Spleen (tissue), 11 donors: Measurements from ENCODE around the gene DEDD. TPM values are rescaled to one million over a fixed set of nuclear protein-coding genes. Genes with fewer than 3 reads are reported as not detected.

Source experiments
- DNase-seq: peaks from one replicate; pipeline ENCODE4 v3.0.0-alpha.2; 2020
- H3K27ac ChIP-seq, 8 donors: fragments of 200-600 bp; sonication (generic) in 7 of 8; 1 replicate in 4 of 8; 2 replicates in 4 of 8; pipeline versions ENCODE4 v1.5.0 to v1.8.0; 2016 to 2021; ENCODE audit warnings: inconsistent platforms in 4 of 8, mild to moderate bottlenecking in 4 of 8, moderate library complexity in 1 of 8
- H3K27me3 ChIP-seq, 7 donors: fragments of 200-600 bp; sonication (generic) in 6 of 7; replicated peaks in 1 of 7; 1 replicate in 4 of 7; 2 replicates in 3 of 7; pipeline versions ENCODE4 v1.5.0 to v1.8.0; 2016 to 2021; ENCODE audit warnings: inconsistent platforms in 3 of 7, mild to moderate bottlenecking in 1 of 7
- H3K36me3 ChIP-seq, 6 donors: fragments of 200-600 bp; sonication (generic) in 5 of 6; 1 replicate in 4 of 6; 2 replicates in 2 of 6; pipeline versions ENCODE4 v1.5.0 to v1.8.0; 2016 to 2021; ENCODE audit warnings: inconsistent platforms in 2 of 6
- H3K4me1 ChIP-seq, 6 donors: fragments of 200-600 bp; sonication (generic) in 5 of 6; 1 replicate in 3 of 6; 2 replicates in 3 of 6; pipeline versions ENCODE4 v1.5.0 to v1.8.0; 2016 to 2021; ENCODE audit warnings: inconsistent platforms in 3 of 6
- H3K4me3 ChIP-seq, 8 donors: fragments of 200-600 bp; sonication (generic) in 7 of 8; 1 replicate in 4 of 8; 2 replicates in 4 of 8; pipeline versions ENCODE4 v1.5.0 to v1.8.0; 2016 to 2021; ENCODE audit warnings: inconsistent platforms in 4 of 8, mild to moderate bottlenecking in 4 of 8, moderate library complexity in 2 of 8
- H3K9me3 ChIP-seq, 8 donors: fragments of 200-600 bp; sonication (generic) in 7 of 8; 1 replicate in 4 of 8; 2 replicates in 4 of 8; pipeline versions ENCODE4 v1.5.0 to v1.8.0; 2016 to 2021; ENCODE audit warnings: inconsistent platforms in 4 of 8
- CTCF ChIP-seq, 11 experiments: fragments of 200-600 bp in 7 of 11; fragments of 450-650 bp in 4 of 11; sonication (generic) in 4 of 11; IDR thresholded peaks in 8 of 11; conservative IDR thresholded peaks in 3 of 11; 1 replicate in 7 of 11; 2 replicates in 4 of 11; pipeline versions ENCODE4 v1.4.0 to v1.8.0; 2016 to 2021; ENCODE audit warnings: antibody characterized with exemption in 11 of 11, inconsistent platforms in 4 of 11, mild to moderate bottlenecking in 1 of 11
- POLR2A ChIP-seq, 3 donors: fragments of 450-650 bp; IDR thresholded peaks; one replicate each; pipeline ENCODE4 v1.5.1; 2017; ENCODE audit warnings: antibody characterized with exemption in 3 of 3, mild to moderate bottlenecking in 1 of 3
- POLR2AphosphoS5 ChIP-seq, 3 donors: sonication (generic); formaldehyde crosslinking; IDR thresholded peaks; one replicate each; pipeline ENCODE4 v1.5.1; 2017; ENCODE audit warnings: antibody characterized with exemption in 3 of 3
- WGBS, 5 donors: extraction: QIAGEN DNeasy Blood & Tissue Kit in 3 of 5; methylation state at CpG; one replicate each; pipeline versions ENCODE4 v1.1.5 to v1.1.7; 2013 to 2018; 5-methylcytosine and 5-hydroxymethylcytosine counted together
- intact Hi-C: fragments of 100-400 bp; cut with DNase I; formaldehyde crosslinking; loops from one replicate; pipeline ENCODE4 v1.15.0; 2023; ENCODE audit warnings: low total_unique reads
- polyA plus RNA-seq, 3 donors: library from polyadenylated mRNA; stranded (reverse); fragments of 200-250 nt; gene quantifications; one replicate each; pipeline ENCODE4 v1.2.1, GENCODE V29; 2013
- total RNA-seq, 7 donors: library from RNA; depleted of rRNA in 3 of 7; stranded (reverse); fragments of >200 nt in 3 of 7; fragmentation: NEBNext Ultra II Directional in 4 of 7; extraction: Animal tissue kit (Norgen Biotek cat#: 25700) in 4 of 7; gene quantifications; one replicate each; pipeline versions ENCODE4 v1.1.0 to v1.2.1, GENCODE V29; 2016 to 2021
- donor health status: healthy with polysubstance abuse.
- donor health status: DM: no; HTN: no; CAD: no; lungs with moderate emphysema.
- donor health status: DM: no; HTN: no; CAD: no.
- donor health status: Bipolar disorder and iron deficiency.
- donor health status: healthy.
- donor health status: DM: no; HTN: no; CAD: no.
- donor health status: DM: yes; HTN: yes; CAD: no.

Gene DEDD
- total and polyA plus RNA-seq, 10 donors: 15.9 to 49.1 (median 37.6) TPM

GRCh38 chr1:161080441-161081405 is 51.7 kb downstream of the DEDD start:
- Histone ChIP-seq H3K27me3 (peaks cover 0 to 9% (median 0%) of the 10 kb centered on the region in 7 donors), H3K4me1 (peaks cover 0 to 15% (median 0%) of the 10 kb centered on the region in 6 donors), H3K4me3 (no peak overlapping the region), H3K36me3 (no peaks in the 10 kb centered on the region), H3K9me3 (no peaks in the 10 kb centered on the region), H3K27ac (no peak overlapping the region)
- no peak for TF ChIP-seq CTCF (IDR thresholded peaks at IDR 0.05 in 8 of 11, conservative IDR thresholded peaks at IDR 0.05 in 3 of 11)
- TF ChIP-seq POLR2AphosphoS5 (IDR thresholded peaks at IDR 0.05): no peak
- no peak for TF ChIP-seq POLR2A (IDR thresholded peaks at IDR 0.05)
- intact Hi-C loops: no loop called here
- no peak for DNase-seq
- WGBS, 5 donors: 75 to 92% (median 85%) methylated on average over 5 of the region's 5 CpGs

- Histone ChIP-seq H3K27me3 (peaks cover 0 to 9% (median 0%) of the 10 kb centered on the region in 7 donors), H3K36me3 (no peaks in the 10 kb centered on the region), H3K27ac (no peak overlapping the region), H3K4me1 (peaks cover 0 to 15% (median 0%) of the 10 kb centered on the region in 6 donors), H3K4me3 (no peak overlapping the region), H3K9me3 (no peaks in the 10 kb centered on the region)
- intact Hi-C loops: no loop called here
- no peak for DNase-seq
- WGBS, 5 donors: 68 to 78% (median 72%) methylated on average over 36 to 41 of the region's 41 CpGs
- TF ChIP-seq POLR2A (IDR thresholded peaks at IDR 0.05): no peak
These were observed 52.9 kb downstream of the DEDD start for GRCh38 chr1:161079436-161080110.

GRCh38 chr1:161077426-161077825 is 55.0 kb downstream of the DEDD start:
- WGBS, 5 donors: 77 to 89% (median 84%) methylated on average over 5 to 9 of the region's 9 CpGs
- no peak for DNase-seq
- intact Hi-C loops: no loop called here
- no peak overlapping the region for H3K4me3 ChIP-seq
- H3K27ac ChIP-seq: no peak overlapping the region
- H3K27me3 ChIP-seq: peaks cover 0 to 9% (median 0%) of the 10 kb centered on the region in 7 donors
- H3K36me3 ChIP-seq: no peaks in the 10 kb centered on the region
- H3K9me3 ChIP-seq: no peaks in the 10 kb centered on the region
- no peaks in the 10 kb centered on the region for H3K4me1 ChIP-seq
- TF ChIP-seq POLR2A (IDR thresholded peaks at IDR 0.05): no peak
- no peak for TF ChIP-seq POLR2AphosphoS5 (IDR thresholded peaks at IDR 0.05)
- TF ChIP-seq CTCF (IDR thresholded peaks at IDR 0.05 in 8 of 11, conservative IDR thresholded peaks at IDR 0.05 in 3 of 11): no peak

GRCh38 chr1:161076410-161076809 is 56.1 kb downstream of the DEDD start:
- peaks cover 0 to 9% (median 7%) of the 10 kb centered on the region in 6 donors for H3K4me1 ChIP-seq
- intact Hi-C loops: no loop called here
- TF ChIP-seq POLR2AphosphoS5 (IDR thresholded peaks at IDR 0.05) (no peak), CTCF (IDR thresholded peaks at IDR 0.05 in 8 of 11, conservative IDR thresholded peaks at IDR 0.05 in 3 of 11) (no peak), POLR2A (IDR thresholded peaks at IDR 0.05) (no peak)

More at GRCh38 chr1:161076410-161076809, 56.1 kb downstream of the DEDD start:
- Histone ChIP-seq H3K9me3 (no peaks in the 10 kb centered on the region), H3K36me3 (no peaks in the 10 kb centered on the region), H3K27me3 (peaks cover 0 to 9% (median 0%) of the 10 kb centered on the region in 7 donors), H3K4me3 (no peak overlapping the region), H3K27ac (no peak overlapping the region)
- no peak for DNase-seq
